HG03103 (cell line): ENCODE measurements around the gene GATAD1.
"Not testable (repeated sequence)": the region's sequence is repeated elsewhere in the genome, so short reads cannot be mapped to it uniquely, and the experiment has no call there.

Source experiments
- ATAC-seq: cut with Tn5 transposase; IDR thresholded peaks from one replicate; pipeline ENCODE4 v1.9.1; 2021; ENCODE audit warnings: low read depth; ENCODE audit not compliant: unreplicated experiment

The GATAD1 gene

GRCh38 chr7:92436612-92437445 is 10.5 kb upstream of the GATAD1 start:
- ATAC-seq = no peak

- no peak for ATAC-seq
These were observed 9.3 kb upstream of the GATAD1 start for GRCh38 chr7:92437956-92438491.

- ATAC-seq = not testable (repeated sequence)
These were observed 4.6 kb upstream of the GATAD1 start for GRCh38 chr7:92442720-92443119.

- ATAC-seq = no peak
These were observed 375 bp upstream of the GATAD1 start for GRCh38 chr7:92446869-92447344.

GRCh38 chr7:92448205-92448747 is 994 bp downstream of the GATAD1 start:
- peak; percentile 35 for ATAC-seq

- no peak for ATAC-seq
These were observed 4.4 kb downstream of the GATAD1 start for GRCh38 chr7:92451645-92452044.

GRCh38 chr7:92456236-92456635 is 9.0 kb downstream of the GATAD1 start:
- no peak for ATAC-seq

- ATAC-seq = no peak
These were observed 12.8 kb downstream of the GATAD1 start for GRCh38 chr7:92460109-92460508.

GRCh38 chr7:92460510-92460909 is 13.2 kb downstream of the GATAD1 start:
- ATAC-seq = no peak

- peak; percentile 79 for ATAC-seq
These were observed 14.0 kb downstream of the GATAD1 start for GRCh38 chr7:92461027-92462003.

GRCh38 chr7:92462560-92462959 is 15.3 kb downstream of the GATAD1 start:
- ATAC-seq = no peak

GRCh38 chr7:92464515-92464914 is 17.2 kb downstream of the GATAD1 start:
- ATAC-seq = no peak

- ATAC-seq = no peak
These were observed 19.4 kb downstream of the GATAD1 start for GRCh38 chr7:92466682-92467081.

- not testable (repeated sequence) for ATAC-seq
These were observed 21.3 kb downstream of the GATAD1 start for GRCh38 chr7:92468589-92468988.

GRCh38 chr7:92473989-92474388 is 26.7 kb downstream of the GATAD1 start:
- not testable (repeated sequence) for ATAC-seq

GRCh38 chr7:92475261-92475770 is 28.0 kb downstream of the GATAD1 start:
- not testable (repeated sequence) for ATAC-seq

- ATAC-seq = not testable (repeated sequence)
These were observed 28.7 kb downstream of the GATAD1 start for GRCh38 chr7:92475851-92476590.

GRCh38 chr7:92477681-92478080 is 30.4 kb downstream of the GATAD1 start, which contains the start of gene ERVW-1:
Gene ERVW-1 (minus strand): TSS chr7:92477946. CDS start chr7:92470381, 7,565 bp downstream.
- ATAC-seq = not testable (repeated sequence)

- no peak for ATAC-seq
These were observed 30.8 kb downstream of the GATAD1 start for GRCh38 chr7:92478095-92478494.
